Type B pancreatic cell (in vitro differentiated cells): ENCODE measurements around the gene LRMDA. TPM values are rescaled to one million over a fixed set of nuclear protein-coding genes. Genes with fewer than 3 reads are reported as not detected.

ENCODE experiments used
- DNase-seq: peaks from one replicate; pipeline ENCODE4 v3.0.0; 2021; ENCODE audit warnings: mixed read lengths; ENCODE audit not compliant: unreplicated experiment; ENCODE audit errors: extremely low spot score
- H3K27ac Mint-ChIP-seq: 2 replicates; pipeline ENCODE4 v1.8.0; 2021; ENCODE audit warnings: mild to moderate bottlenecking, mixed read lengths
- H3K27me3 Mint-ChIP-seq: 2 replicates; pipeline ENCODE4 v1.8.0; 2021; ENCODE audit warnings: mixed read lengths
- H3K36me3 Mint-ChIP-seq: 2 replicates; pipeline ENCODE4 v1.8.0; 2021; ENCODE audit warnings: mixed read lengths
- H3K4me1 Mint-ChIP-seq: one replicate; pipeline ENCODE4 v1.8.0; 2021; ENCODE audit warnings: mixed read lengths; ENCODE audit not compliant: unreplicated experiment
- H3K4me3 Mint-ChIP-seq: 2 replicates; pipeline ENCODE4 v1.8.0; 2021; ENCODE audit warnings: mild to moderate bottlenecking, mixed read lengths
- H3K9me3 Mint-ChIP-seq: 2 replicates; pipeline ENCODE4 v1.8.0; 2021; ENCODE audit warnings: mixed read lengths
- CTCF ChIP-seq: fragments of 200-600 bp; sonication (generic); conservative IDR thresholded peaks from 2 replicates; pipeline ENCODE4 v1.5.0; 2021; ENCODE audit warnings: antibody characterized with exemption, mild to moderate bottlenecking
- total RNA-seq: library from RNA; stranded (reverse); gene quantifications from 2 replicates; pipeline ENCODE4 v1.2.1, GENCODE V29; 2021; ENCODE audit warnings: low replicate concordance

LRMDA gene
- total RNA-seq, 1 donor from 2014 or later = 2.0 TPM

DNA sequence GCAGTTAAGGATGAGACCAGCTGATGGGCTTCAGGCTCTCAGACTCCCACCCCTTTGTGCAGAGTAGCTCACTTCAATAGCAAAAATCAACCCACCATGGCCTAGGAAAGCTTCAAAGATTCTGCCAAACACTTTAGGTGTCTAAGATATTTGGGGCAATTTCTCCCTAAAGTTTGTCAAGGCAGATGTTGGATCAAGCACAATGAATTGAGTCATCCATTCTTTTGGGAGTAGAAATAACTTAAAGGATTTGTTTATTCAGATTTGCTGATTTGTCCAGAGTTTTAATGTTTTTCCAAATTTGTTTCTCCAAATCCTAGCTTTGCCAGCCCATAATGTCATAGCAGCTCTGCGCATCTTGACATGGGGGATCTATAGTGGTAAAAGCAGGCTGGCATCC, 855.1 kb downstream of the LRMDA start:
- peaks cover 20% of the 10 kb centered on the region for H3K4me1 Mint-ChIP-seq
- no peak for DNase-seq
- H3K4me3 Mint-ChIP-seq = no peak overlapping the region
- peaks cover 10% of the 10 kb centered on the region for H3K36me3 Mint-ChIP-seq
- H3K9me3 Mint-ChIP-seq = peaks cover 14% of the 10 kb centered on the region
- H3K27me3 Mint-ChIP-seq = peaks cover 16% of the 10 kb centered on the region
- no peak overlapping the region for H3K27ac Mint-ChIP-seq
- TF ChIP-seq CTCF = no peak

- no peak for TF ChIP-seq CTCF
- H3K4me3 Mint-ChIP-seq = no peak overlapping the region
- H3K27ac Mint-ChIP-seq = no peak overlapping the region
- H3K36me3 Mint-ChIP-seq = peaks cover 10% of the 10 kb centered on the region
- H3K9me3 Mint-ChIP-seq = peaks cover 11% of the 10 kb centered on the region
- H3K27me3 Mint-ChIP-seq = peaks cover 16% of the 10 kb centered on the region
- H3K4me1 Mint-ChIP-seq = peaks cover 9% of the 10 kb centered on the region
- no peak for DNase-seq
These were observed 856.4 kb downstream of the LRMDA start for GRCh38 chr10:76287856-76288255.

- Mint-ChIP-seq H3K4me3 (no peak overlapping the region), H3K9me3 (peaks cover 4% of the 10 kb centered on the region), H3K27ac (no peak overlapping the region), H3K4me1 (peaks cover 5% of the 10 kb centered on the region), H3K27me3 (peaks cover 18% of the 10 kb centered on the region), H3K36me3 (peaks cover 12% of the 10 kb centered on the region)
- no peak for TF ChIP-seq CTCF
- no peak for DNase-seq
These were observed 859.8 kb downstream of the LRMDA start for GRCh38 chr10:76291175-76291574.

DNA sequence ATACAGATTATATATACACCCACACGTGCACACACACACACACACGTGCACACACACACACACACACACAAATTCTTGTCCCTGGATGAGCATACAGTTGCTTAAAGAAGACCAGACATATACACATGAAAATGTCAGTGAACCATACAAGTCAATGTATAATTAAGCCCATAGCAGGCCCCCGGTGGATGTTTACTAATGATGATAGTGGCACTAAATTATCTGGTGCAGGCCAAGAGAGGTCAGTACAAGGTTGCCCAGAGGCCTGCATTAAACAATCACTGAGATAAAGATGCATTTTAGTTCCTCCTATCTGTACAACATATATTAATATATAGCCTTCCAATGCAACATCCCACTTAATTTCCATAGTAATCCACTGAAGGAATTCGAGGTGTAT, 860.5 kb downstream of the LRMDA start:
- Mint-ChIP-seq H3K36me3 (peaks cover 12% of the 10 kb centered on the region), H3K27ac (no peak overlapping the region), H3K4me3 (no peak overlapping the region), H3K9me3 (peaks cover 4% of the 10 kb centered on the region), H3K27me3 (peaks cover 18% of the 10 kb centered on the region), H3K4me1 (peaks cover 5% of the 10 kb centered on the region)
- no peak for TF ChIP-seq CTCF
- DNase-seq = no peak

DNA sequence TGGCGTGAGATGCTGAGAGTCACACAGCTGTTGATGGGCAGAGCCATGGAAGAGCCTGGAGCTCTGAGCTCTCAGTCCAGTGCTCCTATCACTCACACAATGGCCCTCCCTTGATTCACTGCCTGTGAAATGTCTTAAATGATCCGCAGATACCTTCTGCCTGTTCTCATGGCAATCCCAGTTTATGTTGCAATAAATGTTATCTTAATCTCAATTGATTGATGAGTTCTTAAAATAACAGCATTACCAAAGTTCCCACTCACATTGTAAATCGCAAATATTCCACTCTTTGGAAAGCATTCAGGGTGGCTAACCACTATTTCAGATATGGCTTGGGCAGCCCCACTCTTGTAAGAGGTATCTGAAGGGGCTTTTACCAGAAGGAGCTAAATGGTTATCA, 865.5 kb downstream of the LRMDA start:
- Mint-ChIP-seq H3K27ac (peak overlapping the region; percentile 27), H3K4me1 (peaks cover 36% of the 10 kb centered on the region), H3K4me3 (no peak overlapping the region), H3K36me3 (peaks cover 9% of the 10 kb centered on the region), H3K9me3 (peaks cover 10% of the 10 kb centered on the region), H3K27me3 (peaks cover 22% of the 10 kb centered on the region)
- DNase-seq = no peak
- TF ChIP-seq CTCF = no peak

DNA sequence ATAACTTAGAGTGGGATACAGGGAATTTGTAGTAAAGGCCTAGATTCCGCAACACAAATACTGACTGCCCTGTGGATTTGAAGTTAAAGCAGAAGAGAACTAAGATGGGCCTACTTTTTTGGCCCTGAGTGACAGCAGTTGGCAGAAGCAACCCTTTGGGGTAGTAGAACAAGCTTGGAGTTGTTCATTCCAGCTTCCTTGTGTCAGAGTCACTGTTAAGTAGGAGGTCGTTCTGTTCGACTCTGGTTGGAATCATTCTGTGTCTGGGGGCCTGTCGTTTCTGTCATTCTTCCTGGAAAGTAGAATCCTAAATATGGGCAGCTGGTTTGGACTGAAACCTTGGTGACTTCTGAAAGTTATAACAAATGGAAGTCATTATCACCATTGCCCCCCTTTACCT, 865.9 kb downstream of the LRMDA start:
- DNase-seq = no peak
- peaks cover 40% of the 10 kb centered on the region for H3K4me1 Mint-ChIP-seq
- peaks cover 9% of the 10 kb centered on the region for H3K36me3 Mint-ChIP-seq
- H3K27me3 Mint-ChIP-seq = peaks cover 22% of the 10 kb centered on the region
- peaks cover 10% of the 10 kb centered on the region for H3K9me3 Mint-ChIP-seq
- H3K27ac Mint-ChIP-seq = peak overlapping the region; percentile 27
- no peak overlapping the region for H3K4me3 Mint-ChIP-seq
- TF ChIP-seq CTCF = no peak
